Pons (tissue), 1 donor: ENCODE results near the gene ARHGAP8.

Experiments
- DNase-seq: peaks from one replicate; pipeline ENCODE4 v3.0.0-alpha.2; 2016; ENCODE audit warnings: low spot score

ARHGAP8 gene

GRCh38 chr22:44802956-44803355 is 50.6 kb downstream of the ARHGAP8 start:
- no peak for DNase-seq

- DNase-seq, result no peak
These were observed 52.0 kb downstream of the ARHGAP8 start for GRCh38 chr22:44804327-44804726.

- no peak for DNase-seq
These were observed 53.3 kb downstream of the ARHGAP8 start for GRCh38 chr22:44805711-44806110.

GRCh38 chr22:44807232-44807631 is 54.9 kb downstream of the ARHGAP8 start:
- DNase-seq, result no peak

- no peak for DNase-seq
These were observed 55.7 kb downstream of the ARHGAP8 start for GRCh38 chr22:44807915-44808690.

- no peak for DNase-seq
These were observed 57.1 kb downstream of the ARHGAP8 start for GRCh38 chr22:44809456-44809855.

GRCh38 chr22:44811141-44811540 is 58.8 kb downstream of the ARHGAP8 start:
- DNase-seq, result no peak

- no peak for DNase-seq
These were observed 61.0 kb downstream of the ARHGAP8 start for GRCh38 chr22:44813416-44813815.

- DNase-seq, result no peak
These were observed 62.1 kb downstream of the ARHGAP8 start for GRCh38 chr22:44814266-44815098.

GRCh38 chr22:44815099-44816070 is 63.0 kb downstream of the ARHGAP8 start:
- no peak for DNase-seq

GRCh38 chr22:44816141-44816540 is 63.8 kb downstream of the ARHGAP8 start:
- no peak for DNase-seq

GRCh38 chr22:44818727-44819126 is 66.4 kb downstream of the ARHGAP8 start:
- no peak for DNase-seq

GRCh38 chr22:44819966-44820631 is 67.7 kb downstream of the ARHGAP8 start:
- no peak for DNase-seq

GRCh38 chr22:44821741-44822475 is 69.5 kb downstream of the ARHGAP8 start:
- no peak for DNase-seq

- DNase-seq, result no peak
These were observed 70.2 kb downstream of the ARHGAP8 start for GRCh38 chr22:44822534-44822933.

- DNase-seq, result no peak
These were observed 71.0 kb downstream of the ARHGAP8 start for GRCh38 chr22:44823396-44823795.

- no peak for DNase-seq
These were observed 71.4 kb downstream of the ARHGAP8 start for GRCh38 chr22:44823806-44824205.

- DNase-seq, result no peak
These were observed 71.9 kb downstream of the ARHGAP8 start for GRCh38 chr22:44824271-44824670.

GRCh38 chr22:44825310-44826150 is 73.2 kb downstream of the ARHGAP8 start:
- no peak for DNase-seq

GRCh38 chr22:44827666-44828190 is 75.4 kb downstream of the ARHGAP8 start:
- no peak for DNase-seq
